ENCODE measurements around the gene MIR17HG. TPM values are rescaled to one million over a fixed set of nuclear protein-coding genes. Genes with fewer than 3 reads are reported as not detected.

MIR17HG gene
- polyA plus RNA-seq, 1 experiment, result 0.25 TPM

DNA sequence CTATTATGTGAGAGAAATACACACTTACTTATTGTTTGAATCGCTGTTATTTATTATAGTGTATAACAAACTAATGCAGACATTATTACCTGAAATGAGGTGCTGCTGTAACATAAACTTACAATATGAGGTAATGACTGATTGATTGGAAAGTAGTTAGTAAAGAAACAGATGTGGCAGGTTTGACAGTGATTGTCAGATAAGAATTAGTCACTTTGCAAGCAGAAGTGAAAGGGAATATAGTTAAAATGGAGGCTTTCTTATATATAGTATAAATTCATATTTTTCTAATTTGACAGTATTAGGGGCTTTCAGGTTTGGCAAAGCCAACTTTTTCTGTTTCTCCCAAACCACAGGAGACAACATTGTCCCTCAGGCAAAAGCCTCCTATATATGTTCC is 20.6 kb downstream of the MIR17HG start:
- no peaks in the 10 kb centered on the region for H3K36me3 ChIP-seq (ENCODE audit: control insufficient read depth, insufficient read depth, low read length)
- DNase-seq (ENCODE audit: low read depth), result no peak
- ChIA-PET POLR2A (no interaction called here), CTCF (no interaction called here)
- TF ChIP-seq, protein P1, sequence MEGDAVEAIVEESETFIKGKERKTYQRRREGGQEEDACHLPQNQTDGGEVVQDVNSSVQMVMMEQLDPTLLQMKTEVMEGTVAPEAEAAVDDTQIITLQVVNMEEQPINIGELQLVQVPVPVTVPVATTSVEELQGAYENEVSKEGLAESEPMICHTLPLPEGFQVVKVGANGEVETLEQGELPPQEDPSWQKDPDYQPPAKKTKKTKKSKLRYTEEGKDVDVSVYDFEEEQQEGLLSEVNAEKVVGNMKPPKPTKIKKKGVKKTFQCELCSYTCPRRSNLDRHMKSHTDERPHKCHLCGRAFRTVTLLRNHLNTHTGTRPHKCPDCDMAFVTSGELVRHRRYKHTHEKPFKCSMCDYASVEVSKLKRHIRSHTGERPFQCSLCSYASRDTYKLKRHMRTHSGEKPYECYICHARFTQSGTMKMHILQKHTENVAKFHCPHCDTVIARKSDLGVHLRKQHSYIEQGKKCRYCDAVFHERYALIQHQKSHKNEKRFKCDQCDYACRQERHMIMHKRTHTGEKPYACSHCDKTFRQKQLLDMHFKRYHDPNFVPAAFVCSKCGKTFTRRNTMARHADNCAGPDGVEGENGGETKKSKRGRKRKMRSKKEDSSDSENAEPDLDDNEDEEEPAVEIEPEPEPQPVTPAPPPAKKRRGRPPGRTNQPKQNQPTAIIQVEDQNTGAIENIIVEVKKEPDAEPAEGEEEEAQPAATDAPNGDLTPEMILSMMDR (IDR thresholded peaks at IDR 0.05; ENCODE audit: insufficient read depth, low read depth, low read length), result no peak
- no peak overlapping the region for H3K4me3 ChIP-seq (ENCODE audit: low read depth, low read length)
- peaks cover 4% of the 10 kb centered on the region for H3K27me3 ChIP-seq (ENCODE audit: control insufficient read depth, insufficient read depth, low read length)

DNA sequence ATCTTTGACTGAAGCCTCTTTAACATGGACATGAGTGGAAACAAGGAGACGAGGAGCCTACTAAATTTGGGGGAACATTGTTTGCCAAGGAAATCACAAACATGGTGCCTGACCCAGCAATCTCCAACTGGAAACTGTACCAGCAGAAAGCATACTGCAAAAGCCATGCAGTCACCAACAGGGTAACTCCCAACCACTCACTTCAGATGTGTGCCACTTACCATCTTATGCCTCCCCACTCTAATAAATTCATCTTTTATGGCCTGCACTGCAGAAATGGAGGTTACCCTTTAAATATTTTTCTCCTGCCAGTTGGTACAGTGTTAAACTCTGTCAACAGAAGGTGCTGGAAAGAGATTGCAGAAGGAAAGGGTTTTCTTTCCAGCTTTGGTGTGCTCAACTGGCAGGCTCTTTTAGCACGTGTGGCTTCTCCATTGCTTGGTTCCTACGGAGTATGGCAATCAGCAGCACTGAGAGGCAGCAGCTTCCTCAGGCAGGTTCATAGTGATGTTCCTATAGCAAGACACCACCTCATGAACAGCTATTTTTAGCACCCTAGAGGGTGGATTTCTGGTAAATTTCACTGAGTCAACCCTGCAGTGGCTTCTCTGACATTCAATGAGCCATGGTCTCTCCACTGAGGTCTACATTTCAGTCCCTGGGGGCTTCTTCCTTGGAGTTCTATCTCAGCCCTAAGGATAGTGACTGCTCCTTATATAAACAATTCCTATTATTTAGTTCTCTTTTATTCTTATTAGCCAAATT is 21.4 kb downstream of the MIR17HG start:
- H3K4me3 ChIP-seq (ENCODE audit: low read depth, low read length), result no peak overlapping the region
- TF ChIP-seq, protein P1 (IDR thresholded peaks at IDR 0.05; ENCODE audit: insufficient read depth, low read depth, low read length), result no peak
- POLR2A ChIA-PET, result no interaction called here
- no peaks in the 10 kb centered on the region for H3K36me3 ChIP-seq (ENCODE audit: control insufficient read depth, insufficient read depth, low read length)
- peaks cover 4% of the 10 kb centered on the region for H3K27me3 ChIP-seq (ENCODE audit: control insufficient read depth, insufficient read depth, low read length)
- CTCF ChIA-PET, result interaction anchor here (0.9 to 1.6 kb wide), 3 partner anchors 11 to 354 kb away, joined by 3 to 4 read pairs (median 4); no protein-coding TSS in a partner anchor
- DNase-seq (ENCODE audit: low read depth), result no peak

DNA sequence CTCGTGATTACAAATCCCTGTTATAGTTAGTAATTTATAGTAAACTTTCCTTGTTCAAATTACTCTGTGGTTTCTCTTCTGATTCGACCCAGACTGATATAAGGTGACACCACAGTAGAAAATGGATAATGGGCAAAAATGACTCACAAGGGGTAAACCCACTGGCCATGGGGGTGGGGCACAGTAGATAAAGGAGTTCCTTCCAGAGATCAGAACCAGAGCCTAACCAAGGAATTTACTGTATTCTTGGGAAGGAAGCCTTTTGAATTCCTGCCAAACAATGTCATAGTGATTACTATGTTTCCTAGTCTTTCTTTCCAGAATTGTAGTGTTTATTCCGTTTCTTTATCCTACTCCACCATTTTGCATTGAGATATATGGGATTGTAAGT is 21.9 kb downstream of the MIR17HG start:
- CTCF ChIA-PET, result interaction anchor here (0.9 to 1.6 kb wide), 3 partner anchors 11 to 354 kb away, joined by 3 to 4 read pairs (median 4); no protein-coding TSS in a partner anchor
- TF ChIP-seq, protein P1 (IDR thresholded peaks at IDR 0.05; ENCODE audit: insufficient read depth, low read depth, low read length), result no peak
- POLR2A ChIA-PET, result no interaction called here
- no peak overlapping the region for H3K4me3 ChIP-seq (ENCODE audit: low read depth, low read length)
- H3K36me3 ChIP-seq (ENCODE audit: control insufficient read depth, insufficient read depth, low read length), result no peaks in the 10 kb centered on the region
- peaks cover 4% of the 10 kb centered on the region for H3K27me3 ChIP-seq (ENCODE audit: control insufficient read depth, insufficient read depth, low read length)
- DNase-seq (ENCODE audit: low read depth), result no peak

DNA sequence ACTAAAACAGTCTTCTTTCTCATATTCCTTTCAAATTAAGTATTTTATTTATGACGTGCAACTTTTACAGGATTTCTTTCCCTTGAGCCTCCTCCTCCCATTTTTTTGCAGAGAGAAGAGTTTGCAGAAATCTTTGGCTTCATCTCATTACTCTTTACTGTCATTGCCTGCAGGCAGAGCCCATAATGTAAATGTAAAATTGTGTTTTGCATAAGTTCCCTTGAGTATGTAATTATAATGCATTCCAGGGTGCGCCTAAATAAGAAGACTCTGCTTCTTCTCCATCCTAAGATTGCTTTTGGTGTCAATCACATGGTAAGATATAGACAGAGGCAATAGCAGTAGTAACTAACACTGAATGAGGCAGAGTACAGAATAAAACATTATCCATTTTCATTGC is 23.0 kb downstream of the MIR17HG start:
- H3K36me3 ChIP-seq (ENCODE audit: control insufficient read depth, insufficient read depth, low read length), result no peaks in the 10 kb centered on the region
- TF ChIP-seq, protein P1 (IDR thresholded peaks at IDR 0.05; ENCODE audit: insufficient read depth, low read depth, low read length), result no peak
- peaks cover 6% of the 10 kb centered on the region for H3K27me3 ChIP-seq (ENCODE audit: control insufficient read depth, insufficient read depth, low read length)
- no peak for DNase-seq (ENCODE audit: low read depth)
- ChIA-PET POLR2A (no interaction called here), CTCF (no interaction called here)
- no peak overlapping the region for H3K4me3 ChIP-seq (ENCODE audit: low read depth, low read length)

DNA sequence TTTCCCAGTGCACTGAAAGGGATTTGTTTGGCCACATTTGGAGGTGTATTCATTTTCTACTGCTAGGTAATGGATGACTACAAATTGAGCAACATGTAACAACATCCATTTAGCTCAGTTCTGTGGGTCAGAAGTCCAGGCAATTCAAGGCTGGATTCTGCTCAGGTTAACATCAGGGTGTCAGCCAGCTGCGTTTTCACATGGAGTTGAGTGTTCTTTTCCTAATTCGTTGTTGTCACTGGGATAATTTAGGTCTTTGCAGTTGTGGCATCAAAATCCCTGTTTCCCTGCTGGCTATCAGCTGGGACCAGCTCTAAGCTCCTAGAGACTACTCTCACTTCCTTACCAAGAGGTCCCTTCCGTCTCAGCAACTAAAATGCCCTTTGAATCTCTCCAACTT is 25.4 kb downstream of the MIR17HG start:
- POLR2A ChIA-PET, result no interaction called here
- CTCF ChIA-PET, result interaction anchor here (0.7 kb wide), 1 partner anchor 8 kb away, joined by 3 read pairs; no protein-coding TSS in a partner anchor
- TF ChIP-seq, protein P1 (IDR thresholded peaks at IDR 0.05; ENCODE audit: insufficient read depth, low read depth, low read length), result no peak

More for the DNA sequence above, 25.4 kb downstream of the MIR17HG start:
- DNase-seq (ENCODE audit: low read depth), result no peak
- Histone ChIP-seq H3K27me3 (ENCODE audit: control insufficient read depth, insufficient read depth, low read length) (peaks cover 6% of the 10 kb centered on the region), H3K36me3 (ENCODE audit: control insufficient read depth, insufficient read depth, low read length) (no peaks in the 10 kb centered on the region), H3K4me3 (ENCODE audit: low read depth, low read length) (no peak overlapping the region)

Data from BJ (cell line).